ENCODE results near the gene CFAP410. TPM values are rescaled to one million over a fixed set of nuclear protein-coding genes. Genes with fewer than 3 reads are reported as not detected.

CFAP410 gene
- total RNA-seq, 1 donor from 2014 or later, result 10.4 TPM

GRCh38 chr21:44334329-44335030 is 4.7 kb downstream of the CFAP410 start:
- Histone ChIP-seq H3K79me2 (ENCODE audit: insufficient read depth, low read length) (no peaks in the 10 kb centered on the region), H4K20me1 (ENCODE audit: insufficient read depth, low read length) (peaks cover 4% of the 10 kb centered on the region), H3K4me2 (ENCODE audit: low read length) (no peak overlapping the region), H3K4me1 (ENCODE audit: insufficient read depth, low read length) (peaks cover 7% of the 10 kb centered on the region), H3K27me3 (ENCODE audit: insufficient read depth, low read length) (no peaks in the 10 kb centered on the region), H3K27ac (ENCODE audit: low read depth, low read length) (no peak overlapping the region), H3K9me3 (ENCODE audit: insufficient read depth, low read depth, low read length) (no peaks in the 10 kb centered on the region), H2AFZ (ENCODE audit: low read depth, low read length) (no peak overlapping the region), H3K4me3 (ENCODE audit: insufficient read depth, low read depth, low read length) (no peak overlapping the region), H3K36me3 (ENCODE audit: insufficient read depth, low read length) (no peaks in the 10 kb centered on the region), H3K9ac (ENCODE audit: low read length) (no peak overlapping the region)
- DNase-seq (ENCODE audit: low read depth) (no peak), FAIRE-seq (no peak)
- H3K27me3 Mint-ChIP-seq (ENCODE audit: low read depth, unreplicated experiment), result peaks cover 2% of the 10 kb centered on the region
- H3K9me3 Mint-ChIP-seq (ENCODE audit: unreplicated experiment), result no peaks in the 10 kb centered on the region
- TF ChIP-seq EZH2 (IDR thresholded peaks at IDR 0.05; ENCODE audit: insufficient read depth, low read length), result no peak
- TF ChIP-seq, protein P1, sequence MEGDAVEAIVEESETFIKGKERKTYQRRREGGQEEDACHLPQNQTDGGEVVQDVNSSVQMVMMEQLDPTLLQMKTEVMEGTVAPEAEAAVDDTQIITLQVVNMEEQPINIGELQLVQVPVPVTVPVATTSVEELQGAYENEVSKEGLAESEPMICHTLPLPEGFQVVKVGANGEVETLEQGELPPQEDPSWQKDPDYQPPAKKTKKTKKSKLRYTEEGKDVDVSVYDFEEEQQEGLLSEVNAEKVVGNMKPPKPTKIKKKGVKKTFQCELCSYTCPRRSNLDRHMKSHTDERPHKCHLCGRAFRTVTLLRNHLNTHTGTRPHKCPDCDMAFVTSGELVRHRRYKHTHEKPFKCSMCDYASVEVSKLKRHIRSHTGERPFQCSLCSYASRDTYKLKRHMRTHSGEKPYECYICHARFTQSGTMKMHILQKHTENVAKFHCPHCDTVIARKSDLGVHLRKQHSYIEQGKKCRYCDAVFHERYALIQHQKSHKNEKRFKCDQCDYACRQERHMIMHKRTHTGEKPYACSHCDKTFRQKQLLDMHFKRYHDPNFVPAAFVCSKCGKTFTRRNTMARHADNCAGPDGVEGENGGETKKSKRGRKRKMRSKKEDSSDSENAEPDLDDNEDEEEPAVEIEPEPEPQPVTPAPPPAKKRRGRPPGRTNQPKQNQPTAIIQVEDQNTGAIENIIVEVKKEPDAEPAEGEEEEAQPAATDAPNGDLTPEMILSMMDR (IDR thresholded peaks at IDR 0.05; ENCODE audit: insufficient read depth, low read depth, low read length), result no peak
- H3K4me3 Mint-ChIP-seq (ENCODE audit: unreplicated experiment), result no peak overlapping the region
- H3K27ac Mint-ChIP-seq (ENCODE audit: unreplicated experiment), result no peak overlapping the region
- H3K4me1 Mint-ChIP-seq (ENCODE audit: low read depth, unreplicated experiment), result peaks cover 5% of the 10 kb centered on the region
- peaks cover 2% of the 10 kb centered on the region for H3K36me3 Mint-ChIP-seq (ENCODE audit: low read depth, unreplicated experiment)

DNA sequence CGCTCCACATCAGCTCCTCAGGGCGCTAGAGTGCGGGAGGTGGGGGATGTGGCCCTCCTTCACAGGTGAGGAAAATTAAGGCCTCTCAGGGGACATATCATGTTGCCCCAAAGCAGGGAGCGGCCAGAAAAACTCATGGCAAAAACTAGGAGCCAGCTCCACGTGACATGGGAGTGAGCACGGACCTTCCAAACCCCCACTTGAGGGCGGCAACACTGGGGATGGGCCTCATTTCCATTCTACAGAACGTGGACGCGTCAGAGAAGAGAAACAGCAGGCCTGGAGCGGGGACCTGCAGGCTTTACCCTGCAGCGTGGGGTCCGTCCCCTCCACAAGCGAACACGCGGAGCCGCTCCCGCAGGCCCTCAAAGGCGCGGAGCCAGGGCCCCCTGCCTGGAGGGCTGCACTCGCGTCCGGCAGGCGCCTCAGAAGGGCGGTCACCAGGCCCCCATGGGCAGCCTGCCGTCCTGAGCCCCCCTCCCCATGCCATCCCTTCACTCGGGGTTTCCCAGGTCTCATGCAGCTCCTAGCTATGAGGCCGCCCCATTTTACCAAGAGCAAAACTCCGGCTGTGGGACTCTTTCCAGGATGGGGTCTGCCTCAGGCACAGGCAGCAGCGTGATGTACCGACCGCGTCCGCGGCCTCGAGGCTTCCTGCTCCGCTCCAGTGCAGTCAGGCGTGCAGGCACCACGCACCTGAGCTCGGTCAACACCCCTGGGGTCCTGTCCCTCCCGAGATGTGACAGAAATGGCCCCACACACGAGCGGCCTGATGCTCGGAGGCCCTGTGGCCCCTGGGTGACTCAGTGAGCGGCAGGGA is 5.5 kb downstream of the CFAP410 start:
- TF ChIP-seq, protein P1 (IDR thresholded peaks at IDR 0.05; ENCODE audit: insufficient read depth, low read depth, low read length), result no peak
- no peak for TF ChIP-seq EZH2 (IDR thresholded peaks at IDR 0.05; ENCODE audit: insufficient read depth, low read length)
- peaks cover 5% of the 10 kb centered on the region for H3K4me1 Mint-ChIP-seq (ENCODE audit: low read depth, unreplicated experiment)
- FAIRE-seq (no peak), DNase-seq (ENCODE audit: low read depth) (no peak)
- H3K27ac Mint-ChIP-seq (ENCODE audit: unreplicated experiment), result no peak overlapping the region
- Histone ChIP-seq H3K9me3 (ENCODE audit: insufficient read depth, low read depth, low read length) (no peaks in the 10 kb centered on the region), H3K36me3 (ENCODE audit: insufficient read depth, low read length) (no peaks in the 10 kb centered on the region), H2AFZ (ENCODE audit: low read depth, low read length) (no peak overlapping the region), H3K79me2 (ENCODE audit: insufficient read depth, low read length) (no peaks in the 10 kb centered on the region), H3K9ac (ENCODE audit: low read length) (no peak overlapping the region), H3K4me3 (ENCODE audit: insufficient read depth, low read depth, low read length) (no peak overlapping the region), H3K4me2 (ENCODE audit: low read length) (no peak overlapping the region), H3K4me1 (ENCODE audit: insufficient read depth, low read length) (peaks cover 6% of the 10 kb centered on the region), H4K20me1 (ENCODE audit: insufficient read depth, low read length) (peaks cover 4% of the 10 kb centered on the region), H3K27me3 (ENCODE audit: insufficient read depth, low read length) (no peaks in the 10 kb centered on the region), H3K27ac (ENCODE audit: low read depth, low read length) (no peak overlapping the region)
- H3K9me3 Mint-ChIP-seq (ENCODE audit: unreplicated experiment), result no peaks in the 10 kb centered on the region
- peaks cover 2% of the 10 kb centered on the region for H3K27me3 Mint-ChIP-seq (ENCODE audit: low read depth, unreplicated experiment)
- no peak overlapping the region for H3K4me3 Mint-ChIP-seq (ENCODE audit: unreplicated experiment)
- peaks cover 2% of the 10 kb centered on the region for H3K36me3 Mint-ChIP-seq (ENCODE audit: low read depth, unreplicated experiment)

Data from astrocyte (in vitro differentiated cells and primary cell).